Measurements from ENCODE around the gene PTH. TPM values are rescaled to one million over a fixed set of nuclear protein-coding genes. Genes with fewer than 3 reads are reported as not detected.
A peak's percentile ranks its signal among the peaks of the same experiment; 100 is the strongest.

The PTH gene
- total RNA-seq (2014; rRNA removed; shearing (Covaris generic)): not detected in 2 replicates
- polyA plus RNA-seq (2014; cell fraction: nucleus; rRNA removed): not detected in 2 replicates

- no peak for DNase-seq (ENCODE audit: extremely low read depth, low read depth)
Measured at GRCh38 chr11:13495929-13496328, at the start of gene PTH. TSS of gene PTH (minus strand) at chr11:13495997. CDS start at chr11:13492855, 3,142 bp downstream.

DNA sequence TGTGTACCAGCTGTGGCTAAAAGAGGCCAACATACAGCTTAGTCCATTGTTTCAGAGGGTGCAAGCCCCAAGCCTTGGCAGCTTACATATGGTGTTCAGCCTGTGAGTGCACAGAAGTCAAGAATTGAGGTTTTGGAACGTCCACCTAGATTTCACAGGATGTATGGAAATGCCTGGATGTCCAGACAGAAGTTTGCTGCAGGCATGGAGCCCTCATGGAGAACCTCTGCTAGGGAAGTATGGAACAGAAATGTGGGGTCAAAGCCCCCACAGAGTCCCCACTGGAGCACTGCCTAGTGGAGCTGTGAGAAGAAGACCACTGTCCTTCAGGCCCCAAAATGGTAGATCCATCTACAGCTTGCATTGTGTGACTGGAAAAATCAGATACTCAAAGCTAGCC is 42.2 kb upstream of the PTH start:
- no peak for DNase-seq (ENCODE audit: extremely low read depth, low read depth)

DNA sequence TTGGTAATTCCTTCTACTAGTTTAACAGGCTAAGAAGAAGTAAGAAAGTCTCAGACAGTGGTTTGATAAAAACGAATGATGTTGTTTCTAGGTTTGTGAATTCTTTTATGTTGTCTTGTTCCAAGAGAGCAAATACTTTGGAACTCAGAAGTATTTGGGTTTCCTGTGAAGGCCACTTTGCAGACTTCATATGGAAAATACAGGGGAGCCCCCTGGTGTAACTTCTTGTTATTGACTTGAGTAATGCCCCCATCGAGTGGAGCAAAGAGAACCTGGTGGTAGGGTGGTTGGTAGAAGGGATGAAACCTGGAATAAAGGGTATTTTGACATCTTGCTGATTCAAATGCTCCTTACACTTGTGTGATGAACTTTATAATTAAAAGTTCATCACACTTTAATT is 40.0 kb upstream of the PTH start:
- DNase-seq (ENCODE audit: extremely low read depth, low read depth): no peak

GRCh38 chr11:13534358-13534757 is 38.6 kb upstream of the PTH start:
- DNase-seq (ENCODE audit: extremely low read depth, low read depth): no peak

- DNase-seq (ENCODE audit: extremely low read depth, low read depth): no peak
Measured at GRCh38 chr11:13525257-13525656, 29.5 kb upstream of the PTH start.

DNA sequence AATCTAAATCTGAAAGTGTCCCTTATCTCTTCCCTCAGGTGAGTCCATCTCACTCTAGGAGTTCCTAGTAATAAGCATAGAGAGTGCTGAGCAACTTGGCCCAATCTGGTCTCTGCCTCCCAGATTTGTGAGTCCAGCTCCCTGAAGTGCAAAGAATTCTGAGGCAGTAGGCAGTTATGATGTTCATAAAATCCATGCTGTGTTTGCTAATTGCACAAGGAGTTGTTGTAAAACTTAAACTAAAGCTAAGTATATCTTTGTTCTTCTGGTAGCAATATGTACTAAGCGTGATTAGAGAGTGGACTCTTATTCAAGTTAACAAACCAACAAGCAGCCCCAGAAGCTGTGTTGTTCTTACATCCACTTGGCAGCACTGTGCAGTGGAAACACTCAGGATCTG is 7.6 kb upstream of the PTH start:
- no peak for DNase-seq (ENCODE audit: extremely low read depth, low read depth)

- DNase-seq (ENCODE audit: extremely low read depth, low read depth): no peak
Measured at GRCh38 chr11:13502492-13502891, 6.7 kb upstream of the PTH start.

- DNase-seq (ENCODE audit: extremely low read depth, low read depth): no peak
Measured at GRCh38 chr11:13494051-13494450, 1.7 kb downstream of the PTH start.

- no peak for DNase-seq (ENCODE audit: extremely low read depth, low read depth)
Measured at GRCh38 chr11:13487661-13488030, 8.2 kb downstream of the PTH start.

GRCh38 chr11:13486926-13487660 is 8.7 kb downstream of the PTH start:
- DNase-seq (ENCODE audit: extremely low read depth, low read depth): peak; percentile 61

DNA sequence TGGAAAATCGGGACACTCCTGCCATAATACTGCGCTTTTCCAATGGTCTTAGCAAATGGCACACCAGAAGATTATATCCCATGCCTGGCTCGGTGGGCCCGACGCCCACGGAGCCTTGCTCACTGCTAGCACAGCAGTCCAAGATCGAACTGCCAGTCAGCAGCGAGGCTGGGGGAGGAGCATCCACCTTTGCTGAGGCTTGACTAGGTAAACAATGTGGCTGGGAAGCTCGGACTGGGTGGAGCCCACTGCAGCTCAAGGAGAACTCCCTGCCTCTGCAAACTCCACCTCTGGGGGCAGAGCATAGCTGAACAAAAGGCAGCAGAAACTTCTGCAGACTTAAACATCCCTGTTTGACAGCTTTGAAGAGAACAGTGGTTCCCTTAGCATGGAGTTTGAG is 15.6 kb downstream of the PTH start:
- no peak for DNase-seq (ENCODE audit: extremely low read depth, low read depth)

DNA sequence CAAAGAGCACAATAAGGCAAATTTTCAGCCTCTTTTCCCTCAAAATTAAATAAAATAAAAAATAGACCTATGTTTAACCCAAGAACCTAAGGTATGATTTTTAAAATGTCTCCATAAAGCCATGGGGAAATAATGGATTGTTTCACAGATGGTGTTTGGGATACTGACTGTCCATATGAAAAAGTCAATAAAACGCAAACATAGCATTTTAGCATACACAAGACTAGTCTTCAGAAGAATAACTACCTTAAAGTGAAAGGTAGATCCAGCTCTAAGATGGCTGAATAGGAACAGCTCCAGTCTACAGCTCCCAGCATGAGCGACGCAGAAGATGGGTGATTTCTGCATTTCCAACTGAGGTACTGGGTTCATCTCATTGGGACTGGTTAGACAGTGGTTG is 16.1 kb downstream of the PTH start:
- DNase-seq (ENCODE audit: extremely low read depth, low read depth): no peak

- no peak for DNase-seq (ENCODE audit: extremely low read depth, low read depth)
Measured at GRCh38 chr11:13475091-13475490, 20.7 kb downstream of the PTH start.

- no peak for DNase-seq (ENCODE audit: extremely low read depth, low read depth)
Measured at GRCh38 chr11:13473013-13473722, 22.6 kb downstream of the PTH start.

GRCh38 chr11:13468750-13469149 is 27.0 kb downstream of the PTH start:
- no peak for DNase-seq (ENCODE audit: extremely low read depth, low read depth)

GRCh38 chr11:13465909-13466371 is 29.9 kb downstream of the PTH start:
- DNase-seq (ENCODE audit: extremely low read depth, low read depth): no peak

DNA sequence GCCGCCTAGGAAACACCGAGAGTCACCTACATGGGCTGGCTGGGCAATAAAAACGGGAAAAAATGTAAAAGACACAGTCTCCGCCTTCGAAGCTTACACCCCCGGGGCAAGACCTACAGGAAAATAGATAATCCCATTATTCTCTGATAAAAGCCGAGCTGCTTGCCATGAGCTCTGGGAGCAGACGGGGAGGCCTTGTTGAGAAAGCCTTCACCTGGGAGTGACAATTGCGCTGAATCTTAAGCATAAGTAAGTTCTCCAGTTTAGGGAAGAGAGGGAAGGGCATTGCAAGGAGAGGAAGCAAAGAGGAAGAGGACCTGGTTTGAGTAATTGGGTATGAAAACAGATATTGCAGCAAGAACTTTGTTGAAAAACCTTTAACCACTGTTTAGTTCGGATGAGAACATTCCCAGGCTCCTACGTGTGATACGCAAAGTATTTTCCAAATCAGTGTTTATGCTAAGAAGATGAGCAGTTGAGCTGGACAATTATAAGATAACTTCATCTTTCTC is 32.0 kb downstream of the PTH start:
- no peak for DNase-seq (ENCODE audit: extremely low read depth, low read depth)

- peak; percentile 89 for DNase-seq (ENCODE audit: extremely low read depth, low read depth)
Measured at GRCh38 chr11:13462901-13463778, 32.7 kb downstream of the PTH start, which contains the start of gene BTBD10. TSS of gene BTBD10 (minus strand) at chr11:13463222. CDS start at chr11:13445124, 18,098 bp downstream.

- no peak for DNase-seq (ENCODE audit: extremely low read depth, low read depth)
Measured at GRCh38 chr11:13462311-13462900, 33.4 kb downstream of the PTH start.

- no peak for DNase-seq (ENCODE audit: extremely low read depth, low read depth)
Measured at GRCh38 chr11:13461291-13461690, 34.5 kb downstream of the PTH start.

Measured in NCI-H460 (cell line).